ENCODE data around the gene PREX1.

The PREX1 gene

DNA sequence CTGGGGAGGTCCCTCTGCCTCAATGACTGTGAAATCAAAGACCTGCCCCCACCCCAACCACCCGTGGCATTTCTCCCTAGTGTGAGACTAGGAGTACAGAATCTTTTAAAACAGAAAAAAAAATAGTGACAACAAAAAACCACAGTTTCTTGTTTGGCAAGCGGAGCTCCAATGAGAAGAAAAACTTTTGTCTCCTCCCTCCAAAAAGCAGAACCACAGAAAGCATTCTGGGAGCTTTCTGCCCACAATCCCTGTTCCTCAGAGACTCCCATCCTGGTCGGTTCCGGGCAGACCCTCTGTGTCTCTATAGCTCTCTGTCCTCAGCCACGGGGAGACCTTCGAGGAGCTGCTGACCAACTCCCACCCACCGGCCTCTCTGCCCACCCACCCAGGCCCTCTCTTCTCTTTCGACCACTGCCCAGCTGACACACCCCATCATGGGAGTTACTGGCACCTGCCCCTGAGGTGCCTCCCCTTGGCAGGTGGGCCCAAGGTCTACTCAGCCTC is 4.9 kb downstream of the PREX1 start:
- Histone ChIP-seq H3K36me3 (ENCODE audit: control insufficient read depth, insufficient read depth, low read length) (no peaks in the 10 kb centered on the region; the same call in none of the 2 replicates), H3K4me3 (replicated peaks; ENCODE audit: low read depth, low read length) (peak overlapping the region; percentile 40), H3K27me3 (replicated peaks; ENCODE audit: control insufficient read depth, insufficient read depth, low read length) (no peaks in the 10 kb centered on the region)
- TF ChIP-seq, protein P1, sequence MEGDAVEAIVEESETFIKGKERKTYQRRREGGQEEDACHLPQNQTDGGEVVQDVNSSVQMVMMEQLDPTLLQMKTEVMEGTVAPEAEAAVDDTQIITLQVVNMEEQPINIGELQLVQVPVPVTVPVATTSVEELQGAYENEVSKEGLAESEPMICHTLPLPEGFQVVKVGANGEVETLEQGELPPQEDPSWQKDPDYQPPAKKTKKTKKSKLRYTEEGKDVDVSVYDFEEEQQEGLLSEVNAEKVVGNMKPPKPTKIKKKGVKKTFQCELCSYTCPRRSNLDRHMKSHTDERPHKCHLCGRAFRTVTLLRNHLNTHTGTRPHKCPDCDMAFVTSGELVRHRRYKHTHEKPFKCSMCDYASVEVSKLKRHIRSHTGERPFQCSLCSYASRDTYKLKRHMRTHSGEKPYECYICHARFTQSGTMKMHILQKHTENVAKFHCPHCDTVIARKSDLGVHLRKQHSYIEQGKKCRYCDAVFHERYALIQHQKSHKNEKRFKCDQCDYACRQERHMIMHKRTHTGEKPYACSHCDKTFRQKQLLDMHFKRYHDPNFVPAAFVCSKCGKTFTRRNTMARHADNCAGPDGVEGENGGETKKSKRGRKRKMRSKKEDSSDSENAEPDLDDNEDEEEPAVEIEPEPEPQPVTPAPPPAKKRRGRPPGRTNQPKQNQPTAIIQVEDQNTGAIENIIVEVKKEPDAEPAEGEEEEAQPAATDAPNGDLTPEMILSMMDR (IDR thresholded peaks at IDR 0.05; ENCODE audit: insufficient read depth, low read length, poor library complexity, severe bottlenecking): no peak
- DNase-seq (ENCODE audit: extremely low read depth, insufficient read length): no peak

DNA sequence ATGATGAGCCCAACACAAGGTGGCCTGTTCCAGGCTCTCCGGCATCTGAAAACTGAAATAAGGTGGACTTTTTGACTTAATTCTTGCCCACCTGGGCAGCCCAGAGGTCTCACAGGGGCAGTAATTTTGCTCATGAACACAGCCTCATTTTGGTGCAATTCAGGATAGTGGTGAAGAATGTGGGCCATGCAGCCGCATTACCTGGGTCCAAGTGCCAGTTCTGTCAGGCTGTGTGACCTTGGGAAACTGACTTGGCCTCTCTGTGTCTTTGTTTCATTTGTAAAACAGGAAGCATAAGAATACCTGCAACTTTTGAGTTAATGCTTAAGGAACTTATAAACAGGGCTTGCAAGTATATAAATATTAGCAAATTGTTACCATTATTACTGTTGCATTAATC is 5.6 kb downstream of the PREX1 start:
- Histone ChIP-seq H3K36me3 (ENCODE audit: control insufficient read depth, insufficient read depth, low read length) (no peaks in the 10 kb centered on the region; the same call in none of the 2 replicates), H3K27me3 (replicated peaks; ENCODE audit: control insufficient read depth, insufficient read depth, low read length) (no peaks in the 10 kb centered on the region), H3K4me3 (replicated peaks; ENCODE audit: low read depth, low read length) (no peak overlapping the region)
- TF ChIP-seq, protein P1 (IDR thresholded peaks at IDR 0.05; ENCODE audit: insufficient read depth, low read length, poor library complexity, severe bottlenecking): no peak
- DNase-seq (ENCODE audit: extremely low read depth, insufficient read length): no peak

DNA sequence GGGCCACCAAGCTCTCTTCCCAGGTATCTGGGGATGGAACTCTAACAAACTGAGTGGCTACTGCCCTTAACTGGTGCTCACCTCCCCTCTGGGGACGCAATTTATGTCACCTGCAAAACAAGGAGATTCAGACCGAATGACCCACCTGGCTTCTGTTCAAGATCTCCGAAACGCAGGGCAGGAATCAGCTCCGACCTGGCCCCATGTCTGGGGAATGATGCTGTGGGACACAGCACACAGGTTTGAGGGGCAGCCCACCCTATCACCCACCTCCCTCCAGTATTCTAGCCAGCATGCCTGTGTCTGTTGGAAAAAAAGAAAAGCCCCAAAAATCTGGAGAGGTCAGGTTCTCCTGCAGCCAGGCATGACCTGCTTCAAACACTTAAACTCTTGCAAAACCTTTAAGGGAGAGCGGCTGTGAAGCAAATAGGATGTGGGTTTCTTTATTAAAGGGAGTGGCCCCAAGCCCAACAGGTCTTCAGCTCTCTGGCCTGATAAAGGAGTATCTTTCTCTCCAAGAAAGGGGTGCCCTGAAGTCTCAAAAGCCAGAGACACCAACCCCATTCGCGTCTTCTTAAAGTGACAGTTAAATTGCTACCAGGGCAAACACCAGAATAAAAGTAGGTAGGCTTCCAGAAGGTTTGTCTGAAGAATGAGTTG is 6.4 kb downstream of the PREX1 start:
- no peak for DNase-seq (ENCODE audit: extremely low read depth, insufficient read length)
- no peak overlapping the region for H3K4me3 ChIP-seq (replicated peaks; ENCODE audit: low read depth, low read length)
- TF ChIP-seq, protein P1 (IDR thresholded peaks at IDR 0.05; ENCODE audit: insufficient read depth, low read length, poor library complexity, severe bottlenecking): no peak
- H3K27me3 ChIP-seq (replicated peaks; ENCODE audit: control insufficient read depth, insufficient read depth, low read length): no peaks in the 10 kb centered on the region
- H3K36me3 ChIP-seq (ENCODE audit: control insufficient read depth, insufficient read depth, low read length): peaks cover 6% of the 10 kb centered on the region

DNA sequence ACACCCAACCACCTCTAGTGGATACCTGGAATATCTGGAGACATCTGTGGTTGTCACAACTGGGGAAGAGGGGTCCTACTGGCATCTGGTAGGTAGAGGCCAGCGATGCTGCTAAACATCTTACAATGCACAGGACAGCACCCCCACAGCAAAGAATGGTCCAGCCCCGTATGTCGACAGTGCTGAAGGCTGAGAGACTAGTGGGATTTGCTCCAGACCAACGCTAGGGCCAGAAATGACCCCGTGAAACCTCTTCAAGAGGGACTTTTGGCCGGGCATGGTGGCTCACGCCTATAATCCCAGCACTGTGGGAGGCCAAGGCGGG is 7.2 kb downstream of the PREX1 start:
- no peaks in the 10 kb centered on the region for H3K27me3 ChIP-seq (replicated peaks; ENCODE audit: control insufficient read depth, insufficient read depth, low read length)
- H3K4me3 ChIP-seq (replicated peaks; ENCODE audit: low read depth, low read length): no peak overlapping the region
- peaks cover 6% of the 10 kb centered on the region for H3K36me3 ChIP-seq (ENCODE audit: control insufficient read depth, insufficient read depth, low read length)
- no peak for DNase-seq (ENCODE audit: extremely low read depth, insufficient read length)
- TF ChIP-seq, protein P1 (IDR thresholded peaks at IDR 0.05; ENCODE audit: insufficient read depth, low read length, poor library complexity, severe bottlenecking): no peak

DNA sequence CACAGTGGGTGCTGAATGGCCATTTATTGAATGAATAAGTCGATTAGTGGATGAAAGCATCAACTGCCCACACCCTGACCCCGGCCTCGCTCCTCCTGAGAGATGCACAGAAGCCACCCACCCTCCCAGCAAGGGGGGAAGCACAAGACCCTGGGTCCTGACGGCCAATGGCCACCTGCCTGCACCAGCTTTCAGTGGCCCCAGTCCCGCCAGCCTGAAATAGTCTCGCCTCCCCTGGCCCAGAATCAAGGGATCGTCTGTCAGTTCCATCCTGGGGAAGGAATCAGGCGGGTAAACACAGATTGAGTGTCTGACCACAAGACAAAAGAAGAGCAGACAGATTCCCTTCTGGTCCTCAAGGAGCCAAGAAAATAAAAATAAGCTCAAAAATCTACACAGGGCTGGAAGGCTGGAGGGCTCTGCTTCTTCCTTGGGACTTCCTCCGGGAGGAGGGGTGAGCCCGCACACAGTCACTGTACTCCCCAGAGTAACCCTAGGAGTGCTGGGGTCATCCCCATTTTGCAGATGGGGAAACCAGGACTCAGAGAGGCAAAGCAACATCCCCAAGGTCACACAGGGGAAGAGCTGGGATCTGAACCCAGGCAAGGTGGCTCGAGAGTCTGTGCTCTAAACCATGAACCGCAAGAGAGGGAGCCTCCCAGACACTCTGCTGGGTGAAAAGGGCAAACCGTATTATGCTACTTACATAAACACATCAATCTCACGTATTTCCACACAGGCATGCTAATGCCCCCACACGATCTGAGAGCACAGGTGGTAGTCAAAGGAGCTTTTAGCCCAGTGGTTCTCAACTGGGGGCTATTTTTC is 7.8 kb downstream of the PREX1 start:
- Histone ChIP-seq H3K4me3 (replicated peaks; ENCODE audit: low read depth, low read length) (no peak overlapping the region), H3K36me3 (ENCODE audit: control insufficient read depth, insufficient read depth, low read length) (peaks cover 6% of the 10 kb centered on the region), H3K27me3 (replicated peaks; ENCODE audit: control insufficient read depth, insufficient read depth, low read length) (no peaks in the 10 kb centered on the region)
- TF ChIP-seq, protein P1 (IDR thresholded peaks at IDR 0.05; ENCODE audit: insufficient read depth, low read length, poor library complexity, severe bottlenecking): no peak
- DNase-seq (ENCODE audit: extremely low read depth, insufficient read length): no peak
